ENCODE measurements around the gene HLCS. TPM values are rescaled to one million over a fixed set of nuclear protein-coding genes. Genes with fewer than 3 reads are reported as not detected.

HLCS gene
- total and polyA plus RNA-seq, 2 experiments from 2014 or later: 10.6 to 30.4 TPM

DNA sequence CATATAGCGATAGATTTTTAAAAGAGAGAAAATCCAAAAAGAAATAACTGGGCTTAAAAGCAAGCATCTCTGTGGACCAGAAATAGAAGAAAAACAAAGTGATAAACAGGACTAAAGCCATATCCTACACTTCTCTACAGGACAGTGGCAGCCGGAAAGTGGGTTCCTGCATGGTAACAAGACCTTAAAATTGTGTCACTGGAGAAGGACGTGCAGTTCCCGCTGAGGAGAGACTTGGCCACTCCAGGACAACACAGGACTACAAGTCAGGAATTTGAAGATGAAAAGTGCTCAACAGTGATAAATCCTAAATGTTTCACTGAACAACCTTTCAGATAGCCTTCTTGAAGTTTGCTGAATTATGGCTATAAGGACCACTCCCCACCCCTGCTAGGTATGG lies 1.9 kb upstream of the HLCS start:
- Histone ChIP-seq H3K79me2 (peaks cover 5% of the 10 kb centered on the region), H3K4me2 (no peak overlapping the region), H3K4me1 (ENCODE audit: insufficient read depth) (peaks cover 7% of the 10 kb centered on the region), H3K27ac (no peak overlapping the region), H4K20me1 (ENCODE audit: insufficient read depth, poor library complexity, severe bottlenecking) (no peaks in the 10 kb centered on the region), H3K27me3 (no peaks in the 10 kb centered on the region), H3K36me3 (replicated peaks; ENCODE audit: insufficient read depth, low read depth) (no peaks in the 10 kb centered on the region), H3K4me3 (no peak overlapping the region), H3K9me3 (ENCODE audit: low read depth) (no peaks in the 10 kb centered on the region), H2AFZ (no peak overlapping the region), H3K9me2 (replicated peaks; ENCODE audit: insufficient read depth) (no peaks in the 10 kb centered on the region)
- no peak for DNase-seq (ENCODE audit: low spot score)
- TF ChIP-seq EZH2 (IDR thresholded peaks at IDR 0.05; ENCODE audit: borderline replicate concordance) (no peak), EZH2phosphoT487 (IDR thresholded peaks at IDR 0.05; ENCODE audit: low read depth, severe bottlenecking, unreplicated experiment) (no peak), CTCF (IDR thresholded peaks at IDR 0.05; ENCODE audit: poor library complexity) (no peak)
- WGBS (ENCODE audit: low lambda C conversion rate, missing lambda C conversion rate): 81% methylated on average over 4 of the region's 4 CpGs

DNA sequence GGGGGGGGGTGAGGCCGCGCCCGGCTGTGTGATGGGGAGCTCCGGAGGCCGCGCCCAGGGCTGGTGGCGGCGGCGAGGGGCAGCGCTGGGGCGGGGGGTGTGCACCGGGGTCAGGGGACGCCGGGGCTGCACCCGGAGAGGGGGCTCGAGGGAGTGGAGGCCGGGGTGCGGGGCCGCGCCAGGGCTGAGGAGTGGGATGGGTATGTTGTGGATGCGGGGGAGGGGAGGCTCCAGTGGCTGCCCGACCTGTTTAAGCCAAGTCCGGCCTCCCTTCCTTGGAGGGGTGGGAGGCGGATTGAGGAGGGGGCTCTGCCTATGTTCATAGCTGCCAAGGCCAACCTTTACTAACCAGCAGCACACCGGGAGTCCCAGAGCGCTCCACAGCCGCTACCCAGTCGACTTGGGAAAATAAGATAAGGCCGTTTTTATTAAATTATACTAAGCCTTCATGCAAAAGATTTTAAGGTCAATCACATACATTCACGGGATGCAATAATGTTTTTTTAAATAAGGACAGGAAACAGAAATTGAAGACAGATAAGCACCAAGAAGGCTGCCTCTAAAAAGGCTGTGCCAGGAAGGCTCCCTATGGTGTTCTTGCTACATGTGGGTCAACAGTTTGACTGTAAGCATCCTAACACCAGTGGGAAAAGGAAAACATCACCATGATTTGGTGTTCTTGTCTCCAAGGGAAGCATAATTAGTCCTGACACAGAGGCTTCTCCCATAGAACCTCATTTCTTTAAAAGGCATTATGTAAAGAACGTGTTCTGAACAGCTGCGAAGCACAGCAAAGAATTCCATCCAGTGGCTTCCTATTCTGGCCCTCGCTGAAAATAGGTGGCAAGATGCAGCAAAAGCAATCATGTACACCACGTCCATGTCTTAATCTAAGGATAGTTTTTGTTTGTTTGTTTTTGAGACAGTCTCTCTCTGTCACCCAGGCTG lies 626 bp upstream of the HLCS start:
- 27% methylated on average over 12 of the region's 34 CpGs for WGBS (ENCODE audit: low lambda C conversion rate, missing lambda C conversion rate)
- Histone ChIP-seq H3K27ac (peak overlapping the region; percentile 91), H3K79me2 (peaks cover 5% of the 10 kb centered on the region), H3K9me3 (ENCODE audit: low read depth) (no peaks in the 10 kb centered on the region), H3K4me2 (peak overlapping the region; percentile 93), H3K36me3 (replicated peaks; ENCODE audit: insufficient read depth, low read depth) (no peaks in the 10 kb centered on the region), H4K20me1 (ENCODE audit: insufficient read depth, poor library complexity, severe bottlenecking) (no peaks in the 10 kb centered on the region), H3K4me3 (peak overlapping the region; percentile 71), H3K9me2 (replicated peaks; ENCODE audit: insufficient read depth) (no peaks in the 10 kb centered on the region), H2AFZ (peak overlapping the region; percentile 91), H3K27me3 (no peaks in the 10 kb centered on the region), H3K4me1 (ENCODE audit: insufficient read depth) (peaks cover 7% of the 10 kb centered on the region)
- DNase-seq (ENCODE audit: low spot score): no peak
- TF ChIP-seq CTCF (IDR thresholded peaks at IDR 0.05; ENCODE audit: poor library complexity) (no peak), EZH2phosphoT487 (IDR thresholded peaks at IDR 0.05; ENCODE audit: low read depth, severe bottlenecking, unreplicated experiment) (no peak), EZH2 (IDR thresholded peaks at IDR 0.05; ENCODE audit: borderline replicate concordance) (no peak)

DNA sequence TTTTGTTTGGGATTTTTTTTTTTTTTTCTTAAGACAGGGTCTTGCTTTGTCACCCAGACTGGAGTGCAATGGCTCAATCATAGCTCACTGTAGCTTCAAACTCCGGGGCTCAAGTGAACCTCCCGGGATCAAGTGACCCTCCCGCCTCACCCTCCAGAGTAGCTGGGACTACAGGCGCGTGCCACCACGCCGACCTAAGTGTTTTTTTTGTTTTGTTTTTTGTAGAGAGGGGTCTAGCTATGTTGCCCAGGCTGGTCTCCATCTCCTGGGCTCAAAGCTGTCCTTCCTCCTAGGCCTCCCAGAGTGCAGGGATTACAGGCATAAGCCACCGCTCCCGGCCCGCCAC lies 776 bp downstream of the HLCS start:
- Histone ChIP-seq H3K4me3 (peak overlapping the region; percentile 92), H2AFZ (peak overlapping the region; percentile 87), H3K4me1 (ENCODE audit: insufficient read depth) (peaks cover 7% of the 10 kb centered on the region), H3K27ac (peak overlapping the region; percentile 98), H3K36me3 (replicated peaks; ENCODE audit: insufficient read depth, low read depth) (no peaks in the 10 kb centered on the region), H3K27me3 (no peaks in the 10 kb centered on the region), H4K20me1 (ENCODE audit: insufficient read depth, poor library complexity, severe bottlenecking) (no peaks in the 10 kb centered on the region), H3K9me2 (replicated peaks; ENCODE audit: insufficient read depth) (no peaks in the 10 kb centered on the region), H3K4me2 (peak overlapping the region; percentile 97), H3K79me2 (peaks cover 5% of the 10 kb centered on the region), H3K9me3 (ENCODE audit: low read depth) (no peaks in the 10 kb centered on the region)
- TF ChIP-seq EZH2phosphoT487 (IDR thresholded peaks at IDR 0.05; ENCODE audit: low read depth, severe bottlenecking, unreplicated experiment) (no peak), EZH2 (IDR thresholded peaks at IDR 0.05; ENCODE audit: borderline replicate concordance) (no peak), CTCF (IDR thresholded peaks at IDR 0.05; ENCODE audit: poor library complexity) (no peak)
- WGBS (ENCODE audit: low lambda C conversion rate, missing lambda C conversion rate): 38% methylated on average over 10 of the region's 10 CpGs
- no peak for DNase-seq (ENCODE audit: low spot score)
